Measurements from ENCODE around the gene PLA2G6. TPM values are rescaled to one million over a fixed set of nuclear protein-coding genes. Genes with fewer than 3 reads are reported as not detected.

Gene PLA2G6
- total and polyA plus RNA-seq, 2 of the 4 experiments (the other 2 are of a cell fraction) = 6.1 to 10.3 TPM

- BruUV-seq (replicated peaks) = no TSS peak
- H3K56ac ChIP-seq (ENCODE audit: extremely low read depth, insufficient read depth, low read length) = no peak overlapping the region
- H4K8ac ChIP-seq (ENCODE audit: low read depth in 2 of 2, low read length in 2 of 2) = no peak overlapping the region
- no peak for ATAC-seq (ENCODE audit: low read depth)
- H2BK20ac ChIP-seq (ENCODE audit: low read depth, low read length) = no peak overlapping the region
- in situ Hi-C loops (cut with MboI; ENCODE audit: low sequenced_read_pairs) (no loop called here), dilution Hi-C loops (cut with HindIII; ENCODE audit: low sequenced_read_pairs, unreplicated experiment) (no loop called here), intact Hi-C loops (cut with micrococcal nuclease) (no loop called here)
- H3K4me2 ChIP-seq (ENCODE audit: low read depth, low read length) = no peak overlapping the region
- H3K9me1 ChIP-seq (ENCODE audit: insufficient read depth, low read length) = peaks cover 2% of the 10 kb centered on the region; the same call in 1 of the 2 replicates
- H3K9me3 ChIP-seq (ENCODE audit: control insufficient read depth, insufficient read depth, low read length) = no peaks in the 10 kb centered on the region
- DNase-seq = no peak
- no peak overlapping the region for H3K14ac ChIP-seq (replicated peaks; ENCODE audit: low read depth, low read length)
- H2BK120ac ChIP-seq (ENCODE audit: low read depth, low read length) = no peak overlapping the region
- no CpG with 5 or more reads among the region's 4 CpGs for WGBS, 2 experiments (ENCODE audit: extremely low coverage in 2 of 2, insufficient read length in 1 of 2)
- H2BK15ac ChIP-seq (ENCODE audit: low read depth, low read length) = no peak overlapping the region
- H3K18ac ChIP-seq (ENCODE audit: low read depth, low read length) = no peak overlapping the region
- H4K5ac ChIP-seq (ENCODE audit: low read depth, low read length) = no peak overlapping the region
- no peak overlapping the region for H4K91ac ChIP-seq (ENCODE audit: insufficient read depth, low read depth, low read length)
- ChIA-PET POLR2A (ENCODE audit: unreplicated experiment) (no interaction called here), CTCF (no interaction called here)
- no peak for TF ChIP-seq ELK1 (IDR thresholded peaks at IDR 0.05; ENCODE audit: borderline replicate concordance, low read depth, low read length)
- TF ChIP-seq RCOR1 (IDR thresholded peaks at IDR 0.05; ENCODE audit: insufficient replicate concordance, low read length) = no peak
- no peak for TF ChIP-seq USF2 (IDR thresholded peaks at IDR 0.05; ENCODE audit: low read depth, low read length)
- no peak for TF ChIP-seq NFE2L2 (IDR thresholded peaks at IDR 0.05; ENCODE audit: low read depth, low read length)
- no peak for TF ChIP-seq CHD1 (IDR thresholded peaks at IDR 0.05; ENCODE audit: low read depth, low read length)
- TF ChIP-seq CTCF (conservative IDR thresholded peaks at IDR 0.05; ENCODE audit: low read depth, low read length) = no peak
- TF ChIP-seq RFX5 (IDR thresholded peaks at IDR 0.05; ENCODE audit: low read depth, low read length) = no peak
- no peak for TF ChIP-seq BHLHE40 (IDR thresholded peaks at IDR 0.05; ENCODE audit: low read depth, low read length)
- no peak for TF ChIP-seq POLR2A (IDR thresholded peaks at IDR 0.05; ENCODE audit: low read depth, low read length)
- no peak for TF ChIP-seq FOS (IDR thresholded peaks at IDR 0.05; ENCODE audit: low read depth, low read length)
- TF ChIP-seq MXI1 (IDR thresholded peaks at IDR 0.05; ENCODE audit: borderline replicate concordance, low read depth, low read length) = no peak
- no peak for TF ChIP-seq SMC3 (IDR thresholded peaks at IDR 0.05; ENCODE audit: low read depth, low read length)
- H3K23ac ChIP-seq (ENCODE audit: low read depth, low read length) = no peak overlapping the region
- no peaks in the 10 kb centered on the region for H4K20me1 ChIP-seq (ENCODE audit: insufficient read depth, low read length)
- no peak overlapping the region for H2BK5ac ChIP-seq (ENCODE audit: low read depth, low read length, poor library complexity, severe bottlenecking)
- no peak overlapping the region for H2AK9ac ChIP-seq (replicated peaks; ENCODE audit: low read depth, low read length, poor library complexity)
- H3K27me3 ChIP-seq (ENCODE audit: control insufficient read depth, insufficient read depth, low read length) = no peaks in the 10 kb centered on the region
- no peak overlapping the region for H3K27ac ChIP-seq (ENCODE audit: insufficient read depth, low read length)
- no peaks in the 10 kb centered on the region for H3K79me1 ChIP-seq (ENCODE audit: low read depth in 1 of 2, low read length in 2 of 2)
- peaks cover 2% of the 10 kb centered on the region for H3K4me1 ChIP-seq (ENCODE audit: control insufficient read depth, insufficient read depth, low read length)
- H3K4me3 ChIP-seq (ENCODE audit: insufficient read depth, low read depth, low read length) = no peak overlapping the region
- no peak overlapping the region for H2AFZ ChIP-seq (replicated peaks; ENCODE audit: low read length, poor library complexity)
- no peak overlapping the region for H3K9ac ChIP-seq (ENCODE audit: low read depth, low read length)
- no peak overlapping the region for H2AK5ac ChIP-seq (ENCODE audit: low read depth, low read length)
- H3K4ac ChIP-seq (ENCODE audit: low read depth, low read length) = no peak overlapping the region
- no peaks in the 10 kb centered on the region for H3K36me3 ChIP-seq (ENCODE audit: control insufficient read depth, insufficient read depth, low read length)
These were observed 48.3 kb downstream of the PLA2G6 start for GRCh38 chr22:38133331-38133730.

Data from IMR-90 (cell line).